Body of pancreas (tissue), 4 donors: ENCODE data around the gene HOTAIR. TPM values are rescaled to one million over a fixed set of nuclear protein-coding genes. Genes with fewer than 3 reads are reported as not detected.

Experiments
- ATAC-seq: fragments of 150-250 bp; one replicate; pipeline ENCODE4 v1.9.1; 2016
- DNase-seq, 4 donors: peaks; one replicate each; pipeline ENCODE4 v3.0.0-alpha.2; 2019
- H3K27ac ChIP-seq, 4 donors: fragments of 200-600 bp; sonication (generic); 1 replicate in 3 of 4; 2 replicates in 1 of 4; pipeline versions ENCODE4 v1.5.1 to v1.6.1; 2016 to 2019; ENCODE audit warnings: mild to moderate bottlenecking in 1 of 4, mixed read lengths in 1 of 4, moderate library complexity in 1 of 4
- H3K27me3 ChIP-seq, 2 donors: fragments of 200-600 bp; sonication (generic); one replicate each; pipeline ENCODE4 v1.6.0; 2016; ENCODE audit warnings: mild to moderate bottlenecking in 1 of 2
- H3K36me3 ChIP-seq, 2 donors: fragments of 200-600 bp; sonication (generic); replicated peaks in 1 of 2; 2 replicates each; pipeline ENCODE4 v1.5.1; 2016; ENCODE audit warnings: low read depth in 2 of 2; ENCODE audit not compliant: insufficient read depth in 1 of 2
- H3K4me1 ChIP-seq: fragments of 200-600 bp; sonication (generic); one replicate; pipeline ENCODE4 v1.6.0; 2016
- H3K4me3 ChIP-seq, 2 donors: fragments of 200-600 bp; sonication (generic); 1 replicate in 1 of 2; 2 replicates in 1 of 2; pipeline ENCODE4 v1.5.1; 2016 to 2019
- H3K9me3 ChIP-seq, 3 donors: fragments of 200-600 bp; sonication (generic); 1 replicate in 2 of 3; 2 replicates in 1 of 3; pipeline ENCODE4 v1.5.1; 2016
- CTCF ChIP-seq, 7 experiments: fragments of 450-650 bp in 4 of 7; fragments of 200-600 bp in 3 of 7; sonication (generic) in 3 of 7; IDR thresholded peaks; one replicate each; pipeline ENCODE4 v1.5.1; 2016 to 2019; ENCODE audit warnings: antibody characterized with exemption in 7 of 7
- POLR2A ChIP-seq, 3 donors: fragments of 450-650 bp; IDR thresholded peaks; one replicate each; pipeline ENCODE4 v1.6.1; 2016; ENCODE audit warnings: antibody characterized with exemption in 3 of 3, mild to moderate bottlenecking in 2 of 3
- WGBS, 2 donors: methylation state at CpG; one replicate each; pipeline ENCODE4 v1.1.5; 2017; 5-methylcytosine and 5-hydroxymethylcytosine counted together
- intact Hi-C: fragments of 100-400 bp; cut with DNase I; formaldehyde crosslinking; loops from one replicate; pipeline ENCODE4 v1.15.1; 2023
- total RNA-seq, 2 donors: library from RNA; depleted of rRNA; stranded (reverse); fragments of >200 nt; gene quantifications; one replicate each; pipeline ENCODE4 v1.1.0, GENCODE V29; 2016

HOTAIR gene
- total RNA-seq: not detected

- H3K36me3 ChIP-seq: no peaks in the 10 kb centered on the region
- peak; percentile 62 for ATAC-seq
- peaks cover 3 to 84% of the 10 kb centered on the region in 2 donors for H3K27me3 ChIP-seq
- no peak within 1 kb of the TSS for H3K27ac ChIP-seq
- peaks cover 22% of the 10 kb centered on the region for H3K4me1 ChIP-seq
- peak within 1 kb of the TSS in 1 of 2 donors; percentile 7 for H3K4me3 ChIP-seq
- WGBS, 2 donors: 2% methylated on average over 23 to 59 of the region's 63 CpGs
- H3K9me3 ChIP-seq: no peaks in the 10 kb centered on the region
- TF ChIP-seq CTCF (IDR thresholded peaks at IDR 0.05) (no peak), POLR2A (IDR thresholded peaks at IDR 0.05) (no peak)
- intact Hi-C loops: no loop called here
- DNase-seq: peak in 3 of 4 donors; percentile 25 to 50 (median 43)
These were observed at the start of gene HOTAIR for GRCh38 chr12:53974084-53975063. Gene HOTAIR (minus strand): TSS chr12:53974954.

GRCh38 chr12:54024127-54024526, 49.4 kb upstream of the HOTAIR start:
- ATAC-seq: no peak

GRCh38 chr12:54022960-54023884, 48.5 kb upstream of the HOTAIR start:
- no peak overlapping the region for H3K27ac ChIP-seq

More at GRCh38 chr12:54024127-54024526, 49.4 kb upstream of the HOTAIR start:
- no peak overlapping the region for H3K27ac ChIP-seq
- intact Hi-C loops: no loop called here
- no peak for DNase-seq
- H3K27me3 ChIP-seq: peaks cover 0 to 22% of the 10 kb centered on the region in 2 donors
- H3K4me1 ChIP-seq: peaks cover 20% of the 10 kb centered on the region
- TF ChIP-seq POLR2A (IDR thresholded peaks at IDR 0.05) (no peak), CTCF (IDR thresholded peaks at IDR 0.05) (no peak)
- no peak overlapping the region for H3K4me3 ChIP-seq
- no peaks in the 10 kb centered on the region for H3K9me3 ChIP-seq
- no peaks in the 10 kb centered on the region for H3K36me3 ChIP-seq
- 23 to 38% methylated on average over 17 of the region's 17 CpGs for WGBS, 2 donors

GRCh38 chr12:54021432-54022013, 46.8 kb upstream of the HOTAIR start:
- Histone ChIP-seq H3K27ac (no peak overlapping the region), H3K4me3 (no peak overlapping the region), H3K36me3 (no peaks in the 10 kb centered on the region), H3K9me3 (no peaks in the 10 kb centered on the region), H3K27me3 (peaks cover 0 to 13% of the 10 kb centered on the region in 2 donors), H3K4me1 (peaks cover 25% of the 10 kb centered on the region)
- intact Hi-C loops: no loop called here
- TF ChIP-seq POLR2A (IDR thresholded peaks at IDR 0.05) (no peak), CTCF (IDR thresholded peaks at IDR 0.05) (no peak)
- 31 to 53% methylated on average over 16 of the region's 16 CpGs for WGBS, 2 donors
- ATAC-seq: no peak
- no peak for DNase-seq

More at GRCh38 chr12:54022960-54023884, 48.5 kb upstream of the HOTAIR start:
- Histone ChIP-seq H3K9me3 (no peaks in the 10 kb centered on the region), H3K27me3 (peaks cover 0 to 16% of the 10 kb centered on the region in 2 donors), H3K36me3 (no peaks in the 10 kb centered on the region), H3K4me1 (peaks cover 15% of the 10 kb centered on the region), H3K4me3 (no peak overlapping the region)
- TF ChIP-seq POLR2A (IDR thresholded peaks at IDR 0.05): no peak
- WGBS, 2 donors: 29 to 37% methylated on average over 8 of the region's 8 CpGs
- DNase-seq (no peak), ATAC-seq (no peak)
- intact Hi-C loops: no loop called here
